SKM-1 (cell line): ENCODE measurements around the gene CRYGN.

Source experiments
- DNase-seq: peaks from one replicate; lab custom pipeline; 2025; ENCODE audit not compliant: unreplicated experiment; lab: John Stamatoyannopoulos, UW

The CRYGN gene

GRCh38 chr7:151408839-151409666, 30.9 kb downstream of the CRYGN start:
- DNase-seq, result no peak

DNA sequence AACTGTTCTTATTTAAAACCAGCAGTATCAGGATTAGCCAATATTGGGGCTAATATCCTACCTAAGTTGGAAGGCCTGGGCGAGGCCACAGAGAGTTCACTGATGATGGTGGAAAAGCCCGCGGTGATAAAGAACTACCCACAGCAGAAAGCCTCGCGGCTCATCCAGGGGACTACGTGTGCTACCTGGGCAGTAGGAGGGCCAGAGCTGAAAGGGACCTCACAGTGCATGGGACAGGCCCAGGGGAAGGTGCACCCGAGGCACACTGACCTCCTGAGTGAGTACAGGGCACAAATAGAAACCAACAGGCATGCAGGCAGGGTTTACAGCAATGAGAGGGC, 31.5 kb downstream of the CRYGN start:
- DNase-seq, result no peak

GRCh38 chr7:151406886-151407583, 32.9 kb downstream of the CRYGN start:
- DNase-seq, result no peak

DNA sequence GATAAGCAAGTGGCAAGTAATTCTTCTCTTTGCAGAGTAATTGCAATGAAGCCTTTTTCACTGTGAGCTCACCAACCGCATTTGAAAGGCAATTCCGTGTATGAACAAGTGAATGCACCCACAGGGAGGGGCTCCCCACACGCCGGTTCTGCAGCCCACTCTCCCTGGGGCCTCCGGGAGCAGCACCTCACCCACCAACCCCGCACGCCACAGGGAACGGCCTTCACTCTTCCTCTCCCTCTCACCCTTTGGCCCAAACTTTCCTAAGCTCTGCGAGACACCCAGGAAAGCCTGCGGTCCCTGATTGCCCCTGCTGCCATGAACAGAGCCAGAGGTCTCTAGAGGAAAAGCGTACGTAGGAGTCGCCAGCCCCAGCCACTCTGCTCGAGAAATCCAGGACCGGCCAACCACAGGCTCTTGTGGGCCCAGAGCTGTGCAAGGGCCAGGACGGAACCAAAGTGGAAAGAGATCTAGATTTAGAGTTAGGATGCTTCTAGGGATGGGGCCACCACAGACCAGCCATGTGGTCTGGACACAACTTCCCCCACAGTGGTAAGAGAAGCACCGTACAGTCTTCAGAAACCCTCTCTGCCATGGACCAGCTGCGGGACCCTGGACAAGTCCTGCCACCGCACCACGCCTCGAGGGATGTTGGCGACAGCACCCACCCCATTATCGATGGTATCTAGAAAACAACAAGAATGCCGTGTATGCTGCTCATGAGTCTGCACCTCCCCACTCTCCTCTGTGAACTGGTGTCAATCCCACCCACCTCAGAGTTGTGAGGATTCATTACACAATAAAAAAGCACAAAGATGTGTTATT, 33.7 kb downstream of the CRYGN start:
- DNase-seq, result no peak

GRCh38 chr7:151405588-151405987, 34.4 kb downstream of the CRYGN start:
- DNase-seq, result no peak

DNA sequence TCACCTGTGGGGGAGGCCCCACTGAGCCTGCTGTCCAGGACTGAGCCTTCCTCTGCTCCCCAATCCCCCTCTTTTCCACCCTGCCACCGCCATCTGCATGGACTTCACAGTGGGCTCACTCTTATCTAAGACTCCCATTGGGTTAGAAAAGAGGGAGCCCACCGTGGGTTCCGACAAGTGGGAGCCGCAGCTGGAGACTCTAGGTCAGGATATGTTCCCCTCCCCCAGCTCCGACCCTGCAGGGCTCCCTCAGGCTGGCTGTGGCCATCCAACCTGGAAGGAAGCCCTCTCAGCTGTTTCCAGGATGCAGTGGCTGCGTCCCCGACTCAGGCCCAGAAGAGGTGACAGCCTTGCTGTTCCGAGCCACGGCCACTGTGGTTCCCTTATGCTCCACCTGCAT, 34.9 kb downstream of the CRYGN start:
- DNase-seq, result no peak

- DNase-seq, result peak; percentile 3
Observed at GRCh38 chr7:151404216-151405011, 35.5 kb downstream of the CRYGN start.

- no peak for DNase-seq
Observed at GRCh38 chr7:151403764-151404163, 36.2 kb downstream of the CRYGN start.

GRCh38 chr7:151402029-151402835, 37.7 kb downstream of the CRYGN start:
- DNase-seq, result no peak

GRCh38 chr7:151400626-151401315, 39.2 kb downstream of the CRYGN start:
- DNase-seq, result no peak

- DNase-seq, result no peak
Observed at GRCh38 chr7:151399906-151400305, 40.0 kb downstream of the CRYGN start.

- DNase-seq, result no peak
Observed at GRCh38 chr7:151399305-151399601, 40.7 kb downstream of the CRYGN start.

- no peak for DNase-seq
Observed at GRCh38 chr7:151398446-151399304, 41.3 kb downstream of the CRYGN start.

GRCh38 chr7:151397026-151397425, 42.9 kb downstream of the CRYGN start:
- DNase-seq, result no peak

GRCh38 chr7:151396328-151396970, 43.5 kb downstream of the CRYGN start:
- no peak for DNase-seq

GRCh38 chr7:151395036-151395367, 44.9 kb downstream of the CRYGN start:
- DNase-seq, result no peak

DNA sequence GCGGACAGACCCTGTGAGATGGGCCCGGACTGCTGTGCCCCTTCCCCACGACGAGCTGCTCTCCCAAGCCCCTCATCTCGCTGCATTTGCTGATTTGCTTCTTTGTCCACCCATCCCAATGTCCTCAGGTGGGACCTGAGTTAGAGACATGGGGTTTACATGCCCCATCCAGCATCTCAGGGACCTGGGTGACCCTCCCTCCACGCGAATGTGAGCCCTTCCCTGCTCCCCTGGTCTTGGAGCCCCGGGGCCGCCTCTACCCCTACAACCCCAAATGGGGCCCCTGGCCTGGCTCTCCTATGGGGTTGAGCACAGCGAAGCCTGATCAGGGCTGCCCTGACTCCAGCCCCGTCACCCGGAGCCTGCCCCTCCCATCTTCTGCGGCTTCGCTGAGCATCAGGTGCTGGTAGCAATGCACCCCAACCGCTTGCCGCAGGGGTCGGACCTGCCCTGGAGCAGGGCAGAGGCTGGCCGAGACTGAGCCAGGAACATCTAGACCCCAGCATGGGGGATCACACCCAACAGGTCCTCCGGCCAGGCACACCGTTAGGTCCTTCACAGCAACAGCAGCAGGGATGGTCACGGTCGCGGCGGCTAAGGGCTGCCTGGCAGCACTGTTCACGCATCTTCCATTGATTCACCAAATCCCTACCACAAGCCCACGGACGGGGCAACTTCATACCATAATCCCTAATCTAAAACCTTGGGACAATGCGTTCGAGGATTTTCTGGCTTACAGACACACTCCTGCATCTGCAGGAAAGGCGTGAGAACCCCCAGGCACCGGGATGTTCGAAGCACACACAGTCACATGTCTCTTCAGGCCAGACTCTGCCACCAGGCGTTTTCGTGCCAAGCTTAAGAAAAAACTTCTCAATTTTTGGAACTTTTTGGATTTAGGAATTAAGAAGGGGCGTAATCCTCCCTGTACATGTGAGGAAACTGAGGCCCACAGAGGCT, 45.6 kb downstream of the CRYGN start:
- no peak for DNase-seq
